Right ventricle myocardium inferior (tissue), 1 donor: Measurements from ENCODE around the gene STK4. TPM values are rescaled to one million over a fixed set of nuclear protein-coding genes. Genes with fewer than 3 reads are reported as not detected.
"Not testable (repeated sequence)": the region's sequence is repeated elsewhere in the genome, so short reads cannot be mapped to it uniquely, and the experiment has no call there.

Experiments
- ATAC-seq: fragments of 200-7000 bp; cut with Tn5 transposase; one replicate; pipeline ENCODE4 v1.9.1; 2020; ENCODE audit warnings: mild to moderate bottlenecking, moderate library complexity
- DNase-seq: peaks from one replicate; pipeline ENCODE4 v3.0.0; 2021; ENCODE audit errors: missing footprints
- intact Hi-C: fragments of 100-400 bp; cut with DNase I; formaldehyde crosslinking; loops from one replicate; pipeline ENCODE4 v1.11.0; 2022
- total RNA-seq: library from RNA; stranded (reverse); fragmentation: NEBNext Ultra II Directional; extraction: Animal tissue kit (Norgen Biotek cat#: 25700); gene quantifications from one replicate; pipeline ENCODE4 v1.2.1, GENCODE V29; 2021
- donor health status: DM: no; HTN: yes; CAD: no; lungs with severe emphysema.

Gene STK4
- total RNA-seq, 1 donor from 2014 or later: 10.3 TPM

- no peak for DNase-seq
- intact Hi-C loops: no loop called here
These were observed 49.9 kb downstream of the STK4 start for GRCh38 chr20:45016089-45016671.

GRCh38 chr20:45017281-45017680 is 51.0 kb downstream of the STK4 start:
- DNase-seq (no peak), ATAC-seq (no peak)
- intact Hi-C loops: no loop called here

More at GRCh38 chr20:45016089-45016671, 49.9 kb downstream of the STK4 start:
- no peak for ATAC-seq

GRCh38 chr20:45017857-45018256 is 51.5 kb downstream of the STK4 start:
- ATAC-seq (peak; percentile 73), DNase-seq (no peak)
- intact Hi-C loops: no loop called here

GRCh38 chr20:45019027-45019761 is 52.9 kb downstream of the STK4 start:
- no peak for ATAC-seq
- intact Hi-C loops: no loop called here
- no peak for DNase-seq

GRCh38 chr20:45019762-45020123 is 53.4 kb downstream of the STK4 start:
- intact Hi-C loops: no loop called here
- DNase-seq: no peak
- ATAC-seq: no peak

- no peak for ATAC-seq
- intact Hi-C loops: no loop called here
- no peak for DNase-seq
These were observed 54.0 kb downstream of the STK4 start for GRCh38 chr20:45020236-45020886.

DNA sequence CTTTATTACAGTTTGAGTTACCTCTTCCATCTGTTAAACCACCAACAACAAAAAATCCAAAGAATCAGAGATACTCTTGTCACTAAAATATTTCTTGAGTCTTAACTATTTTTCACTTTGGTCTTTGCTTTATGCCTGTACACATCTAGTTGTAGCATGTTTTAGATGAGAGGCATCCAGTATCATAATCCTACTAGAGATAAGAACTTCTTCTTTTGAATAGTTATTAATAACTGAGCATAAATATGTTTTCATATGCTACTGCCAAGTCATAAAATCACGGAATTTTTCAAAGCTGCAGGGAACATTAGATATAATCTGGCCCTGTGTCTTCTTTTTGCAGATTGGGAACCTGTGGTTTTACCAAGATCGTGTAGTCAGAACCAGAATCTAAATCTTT is 55.3 kb downstream of the STK4 start:
- ATAC-seq (no peak), DNase-seq (no peak)
- intact Hi-C loops: no loop called here

DNA sequence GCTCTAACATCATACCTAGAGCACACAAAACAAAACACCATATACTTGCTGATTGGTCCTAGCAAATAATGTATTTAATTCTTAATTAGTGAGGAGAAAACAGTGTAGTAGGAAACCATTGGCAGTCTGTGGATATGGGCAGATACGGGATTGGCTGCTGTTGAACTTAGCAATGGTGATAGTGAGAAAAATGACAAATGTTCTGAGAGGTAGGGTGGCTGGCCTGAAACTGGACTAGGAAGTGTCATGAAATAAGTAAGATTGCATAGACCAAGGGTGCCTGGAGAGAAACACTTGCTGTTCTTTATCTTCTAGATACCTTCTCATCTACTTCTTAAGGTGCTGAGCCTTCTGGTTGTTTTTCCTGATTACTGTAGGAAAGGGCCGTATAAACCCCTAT is 56.8 kb downstream of the STK4 start:
- DNase-seq, intact Hi-C loops, ATAC-seq: not testable (repeated sequence)

- ATAC-seq: no peak
- intact Hi-C loops: no loop called here
- no peak for DNase-seq
These were observed 62.3 kb downstream of the STK4 start for GRCh38 chr20:45028424-45029136.

DNA sequence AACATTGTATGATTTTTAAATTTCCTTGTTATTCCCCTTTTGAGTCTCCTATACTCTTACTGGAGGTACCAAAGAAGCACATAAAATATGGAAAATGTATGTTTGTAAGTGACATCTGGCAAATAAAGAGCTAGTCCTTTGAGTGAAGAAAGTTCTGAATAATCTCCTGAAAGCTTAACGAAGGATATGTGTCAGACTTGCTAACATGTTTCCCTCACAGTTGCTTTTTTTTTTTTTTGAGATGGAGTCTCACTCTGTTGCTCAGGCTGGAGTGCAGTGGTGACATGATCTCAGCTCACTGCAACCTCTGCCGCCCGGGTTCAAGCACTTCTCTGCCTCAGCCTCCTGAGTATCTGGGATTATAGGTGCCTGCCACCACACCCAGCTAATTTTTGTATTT is 63.6 kb downstream of the STK4 start:
- no peak for DNase-seq
- ATAC-seq: no peak
- intact Hi-C loops: no loop called here

GRCh38 chr20:45032276-45032675 is 66.0 kb downstream of the STK4 start:
- no peak for DNase-seq
- intact Hi-C loops: no loop called here
- no peak for ATAC-seq

DNA sequence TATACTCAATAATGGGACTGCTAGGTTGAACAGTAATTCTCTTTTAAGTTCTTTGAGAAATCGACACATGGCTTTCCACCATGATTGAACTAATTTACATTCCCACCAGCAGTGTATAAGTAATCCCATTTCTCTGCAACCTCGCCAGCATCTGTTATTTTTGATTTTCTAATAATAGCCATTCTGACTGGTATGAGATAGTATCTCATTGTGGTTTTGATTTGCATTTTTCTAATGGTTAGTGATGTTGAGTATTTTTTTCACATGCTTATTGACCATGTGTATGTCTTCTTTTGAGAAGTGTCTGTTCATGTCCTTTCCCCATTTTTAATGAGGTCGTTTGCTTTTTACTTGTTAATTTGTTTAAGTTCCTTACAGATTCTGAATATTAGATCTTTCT is 66.5 kb downstream of the STK4 start:
- ATAC-seq (no peak), DNase-seq (no peak)
- intact Hi-C loops: no loop called here

DNA sequence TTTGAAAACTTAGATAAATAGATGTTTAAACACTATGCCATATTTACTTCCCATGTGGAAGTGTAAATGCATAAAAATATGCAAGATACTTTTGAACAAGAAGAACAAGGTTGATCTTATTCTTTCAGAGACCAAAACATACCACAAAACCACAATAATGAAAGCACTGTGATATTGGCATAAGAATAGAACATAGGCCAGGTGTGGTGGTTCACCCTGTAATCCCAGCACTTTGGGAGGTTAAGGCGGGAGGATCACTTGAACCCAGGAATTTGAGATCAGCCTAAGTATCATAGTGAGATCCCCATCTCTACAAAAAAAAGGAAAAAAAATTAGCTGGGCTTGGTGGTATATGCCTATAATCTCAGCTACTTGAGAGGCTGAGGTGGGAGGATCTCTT is 68.1 kb downstream of the STK4 start:
- no peak for DNase-seq
- intact Hi-C loops: no loop called here
- ATAC-seq: no peak

DNA sequence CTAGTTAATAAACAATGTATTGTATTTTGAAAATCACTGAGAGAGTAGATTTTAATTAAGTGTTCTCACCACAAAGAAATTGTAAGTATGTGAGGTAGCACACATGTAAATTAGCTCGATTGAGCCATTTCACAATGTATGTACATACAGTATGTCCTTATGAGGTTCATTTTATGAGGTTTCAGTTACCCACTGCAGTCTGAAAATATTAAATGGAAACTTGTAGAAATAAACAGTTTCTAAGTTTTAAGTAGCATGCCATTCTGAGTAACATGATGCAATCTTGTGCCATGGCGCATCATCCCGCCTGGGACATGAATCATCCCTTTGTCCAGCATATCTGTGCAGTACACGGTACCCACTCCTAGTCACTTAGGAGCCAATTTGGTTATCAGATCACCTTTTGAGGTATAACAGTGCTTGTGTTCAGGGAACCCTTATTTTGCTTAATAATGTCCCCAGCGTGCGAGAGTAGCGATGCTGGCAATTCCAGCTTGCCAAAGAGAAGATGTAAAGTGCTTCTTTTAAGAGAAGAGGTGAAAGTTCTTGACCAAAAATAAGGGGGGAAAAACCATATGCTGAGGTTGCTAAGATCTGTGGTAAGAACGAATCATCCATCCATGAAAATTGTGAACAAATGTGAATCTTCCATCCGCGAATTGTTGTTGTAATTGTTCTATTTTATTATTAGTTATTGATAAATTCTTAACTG is 69.9 kb downstream of the STK4 start:
- ATAC-seq: no peak
- intact Hi-C loops: no loop called here
- DNase-seq: no peak

DNA sequence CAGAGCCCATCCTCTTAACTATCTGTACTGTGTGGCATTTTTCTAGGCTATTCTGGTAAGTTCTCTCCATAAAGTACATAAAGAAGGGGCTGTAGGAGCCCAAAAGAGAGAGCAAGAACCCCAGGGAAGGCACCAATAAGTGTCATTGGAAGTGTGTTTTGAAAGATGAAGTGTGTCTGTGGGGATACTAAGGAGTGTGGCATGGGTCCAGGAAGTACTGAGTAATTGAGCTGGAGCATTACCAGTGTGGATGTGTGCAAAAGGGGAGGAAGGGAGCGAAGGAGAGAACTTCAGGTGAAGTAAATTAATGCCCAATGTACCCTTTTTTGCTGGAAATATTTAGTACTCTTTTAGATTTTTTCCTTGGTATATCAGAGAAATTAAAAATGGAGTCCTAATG is 70.7 kb downstream of the STK4 start:
- peak; percentile 75 for ATAC-seq
- DNase-seq: no peak
- intact Hi-C loops: no loop called here

DNA sequence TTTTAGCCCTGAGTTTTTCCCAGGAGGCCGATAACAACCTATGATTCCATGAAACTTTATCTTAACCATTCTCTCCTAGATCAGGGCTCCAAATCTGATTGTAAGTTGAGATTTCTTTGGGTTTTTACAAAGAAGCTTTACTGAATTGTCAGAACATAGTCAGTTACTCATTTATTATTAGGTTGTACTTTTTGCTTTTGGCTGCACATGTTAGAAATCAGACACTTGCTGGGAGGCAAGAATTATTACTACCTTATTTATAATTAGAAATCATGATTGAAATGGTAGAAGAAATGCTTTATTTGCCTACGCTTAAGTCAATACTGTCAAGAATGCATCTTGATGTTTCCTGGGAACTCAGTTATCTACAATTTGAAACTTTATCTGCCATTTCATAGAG is 71.3 kb downstream of the STK4 start:
- DNase-seq: no peak
- intact Hi-C loops: no loop called here
- ATAC-seq: no peak

DNA sequence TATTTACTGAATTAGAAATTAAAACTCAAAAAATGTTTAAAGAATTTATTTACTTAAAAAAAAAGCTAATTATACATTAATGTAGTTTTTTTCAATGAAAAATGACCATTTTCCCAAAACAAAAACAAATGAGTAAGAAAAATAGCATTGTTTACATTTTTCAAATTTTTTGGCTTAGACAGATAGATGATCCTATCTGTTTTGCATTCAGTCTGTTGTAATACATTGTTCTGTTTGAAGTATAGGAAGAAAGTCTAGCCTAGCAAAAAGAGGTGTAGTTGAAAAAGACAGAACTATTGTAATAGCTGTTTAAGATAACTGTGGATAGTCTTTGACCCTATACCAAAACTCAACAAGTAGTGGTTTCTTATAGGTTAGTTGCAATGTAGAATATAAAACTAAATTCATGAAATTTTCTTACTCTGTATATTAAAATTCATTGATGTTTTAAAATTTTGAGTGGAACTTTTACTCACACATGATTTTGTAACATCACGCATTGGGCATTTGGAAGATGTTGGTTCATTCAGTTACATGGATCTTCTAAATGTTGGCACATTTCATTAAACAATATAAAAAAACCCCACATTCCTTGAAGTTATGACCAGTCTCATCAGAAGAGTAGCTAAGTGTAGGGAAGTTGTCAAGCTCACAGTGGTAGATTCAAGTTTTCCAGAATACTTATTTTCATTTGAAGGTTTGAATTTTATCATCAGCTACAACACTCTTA is 72.6 kb downstream of the STK4 start:
- DNase-seq (no peak), ATAC-seq (no peak)
- intact Hi-C loops: no loop called here

DNA sequence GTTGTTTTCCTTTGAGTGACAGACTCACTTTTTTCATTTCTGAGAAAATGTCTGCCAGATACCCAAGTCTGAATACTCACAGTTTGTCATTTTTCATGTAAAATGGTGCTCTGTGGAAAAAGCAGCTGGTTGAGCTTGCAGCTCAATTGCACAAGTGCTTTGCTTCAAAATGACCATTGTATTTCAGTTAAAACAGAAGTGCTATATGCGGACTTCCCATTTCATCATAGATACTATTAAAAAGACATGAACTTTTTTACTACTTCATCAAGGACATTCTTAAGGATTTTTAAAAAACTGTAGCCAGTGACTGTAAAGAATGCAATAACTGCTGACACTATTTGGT is 73.1 kb downstream of the STK4 start:
- ATAC-seq (no peak), DNase-seq (no peak)
- intact Hi-C loops: no loop called here
